ENCODE data around the gene CARNS1. TPM values are rescaled to one million over a fixed set of nuclear protein-coding genes. Genes with fewer than 3 reads are reported as not detected.

The CARNS1 gene
- total and polyA plus RNA-seq, 9 of the 15 experiments (the other 6 are each of a cell fraction or from before 2014, with no cell fraction given) = 0.01 to 0.18 (median 0.06) TPM; not detected in 3

- peak; percentile 76 for TF ChIP-seq ZNF740 (CRISPR knock-in tag; IDR thresholded peaks at IDR 0.05)
- peak in 1 of 2 experiments; percentile 66; a peak in 2 of 4 replicates for TF ChIP-seq ZNF740 (tag; IDR thresholded peaks at IDR 0.05)
- no peak for TF ChIP-seq SIN3B (IDR thresholded peaks at IDR 0.05; ENCODE audit: low read depth)
- TF ChIP-seq ARID4B (CRISPR knock-in tag; IDR thresholded peaks at IDR 0.05) = no peak
- no peak for TF ChIP-seq IFI16 (CRISPR knock-in tag; IDR thresholded peaks at IDR 0.05)
- TF ChIP-seq, protein P1, sequence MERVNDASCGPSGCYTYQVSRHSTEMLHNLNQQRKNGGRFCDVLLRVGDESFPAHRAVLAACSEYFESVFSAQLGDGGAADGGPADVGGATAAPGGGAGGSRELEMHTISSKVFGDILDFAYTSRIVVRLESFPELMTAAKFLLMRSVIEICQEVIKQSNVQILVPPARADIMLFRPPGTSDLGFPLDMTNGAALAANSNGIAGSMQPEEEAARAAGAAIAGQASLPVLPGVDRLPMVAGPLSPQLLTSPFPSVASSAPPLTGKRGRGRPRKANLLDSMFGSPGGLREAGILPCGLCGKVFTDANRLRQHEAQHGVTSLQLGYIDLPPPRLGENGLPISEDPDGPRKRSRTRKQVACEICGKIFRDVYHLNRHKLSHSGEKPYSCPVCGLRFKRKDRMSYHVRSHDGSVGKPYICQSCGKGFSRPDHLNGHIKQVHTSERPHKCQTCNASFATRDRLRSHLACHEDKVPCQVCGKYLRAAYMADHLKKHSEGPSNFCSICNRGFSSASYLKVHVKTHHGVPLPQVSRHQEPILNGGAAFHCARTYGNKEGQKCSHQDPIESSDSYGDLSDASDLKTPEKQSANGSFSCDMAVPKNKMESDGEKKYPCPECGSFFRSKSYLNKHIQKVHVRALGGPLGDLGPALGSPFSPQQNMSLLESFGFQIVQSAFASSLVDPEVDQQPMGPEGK (CRISPR knock-in tag; IDR thresholded peaks at IDR 0.05; ENCODE audit: borderline replicate concordance) = no peak
- no peak for TF ChIP-seq HOXB6 (CRISPR knock-in tag; IDR thresholded peaks at IDR 0.05; ENCODE audit: borderline replicate concordance)
- no peak for TF ChIP-seq CHD4 (IDR thresholded peaks at IDR 0.05; ENCODE audit: insufficient read depth, insufficient replicate concordance, low read depth, low read length, poor library complexity, severe bottlenecking)
- no peak for TF ChIP-seq PCBP1 (IDR thresholded peaks at IDR 0.05; ENCODE audit: low read depth, low read length, poor library complexity, severe bottlenecking)
- TF ChIP-seq, protein P2, sequence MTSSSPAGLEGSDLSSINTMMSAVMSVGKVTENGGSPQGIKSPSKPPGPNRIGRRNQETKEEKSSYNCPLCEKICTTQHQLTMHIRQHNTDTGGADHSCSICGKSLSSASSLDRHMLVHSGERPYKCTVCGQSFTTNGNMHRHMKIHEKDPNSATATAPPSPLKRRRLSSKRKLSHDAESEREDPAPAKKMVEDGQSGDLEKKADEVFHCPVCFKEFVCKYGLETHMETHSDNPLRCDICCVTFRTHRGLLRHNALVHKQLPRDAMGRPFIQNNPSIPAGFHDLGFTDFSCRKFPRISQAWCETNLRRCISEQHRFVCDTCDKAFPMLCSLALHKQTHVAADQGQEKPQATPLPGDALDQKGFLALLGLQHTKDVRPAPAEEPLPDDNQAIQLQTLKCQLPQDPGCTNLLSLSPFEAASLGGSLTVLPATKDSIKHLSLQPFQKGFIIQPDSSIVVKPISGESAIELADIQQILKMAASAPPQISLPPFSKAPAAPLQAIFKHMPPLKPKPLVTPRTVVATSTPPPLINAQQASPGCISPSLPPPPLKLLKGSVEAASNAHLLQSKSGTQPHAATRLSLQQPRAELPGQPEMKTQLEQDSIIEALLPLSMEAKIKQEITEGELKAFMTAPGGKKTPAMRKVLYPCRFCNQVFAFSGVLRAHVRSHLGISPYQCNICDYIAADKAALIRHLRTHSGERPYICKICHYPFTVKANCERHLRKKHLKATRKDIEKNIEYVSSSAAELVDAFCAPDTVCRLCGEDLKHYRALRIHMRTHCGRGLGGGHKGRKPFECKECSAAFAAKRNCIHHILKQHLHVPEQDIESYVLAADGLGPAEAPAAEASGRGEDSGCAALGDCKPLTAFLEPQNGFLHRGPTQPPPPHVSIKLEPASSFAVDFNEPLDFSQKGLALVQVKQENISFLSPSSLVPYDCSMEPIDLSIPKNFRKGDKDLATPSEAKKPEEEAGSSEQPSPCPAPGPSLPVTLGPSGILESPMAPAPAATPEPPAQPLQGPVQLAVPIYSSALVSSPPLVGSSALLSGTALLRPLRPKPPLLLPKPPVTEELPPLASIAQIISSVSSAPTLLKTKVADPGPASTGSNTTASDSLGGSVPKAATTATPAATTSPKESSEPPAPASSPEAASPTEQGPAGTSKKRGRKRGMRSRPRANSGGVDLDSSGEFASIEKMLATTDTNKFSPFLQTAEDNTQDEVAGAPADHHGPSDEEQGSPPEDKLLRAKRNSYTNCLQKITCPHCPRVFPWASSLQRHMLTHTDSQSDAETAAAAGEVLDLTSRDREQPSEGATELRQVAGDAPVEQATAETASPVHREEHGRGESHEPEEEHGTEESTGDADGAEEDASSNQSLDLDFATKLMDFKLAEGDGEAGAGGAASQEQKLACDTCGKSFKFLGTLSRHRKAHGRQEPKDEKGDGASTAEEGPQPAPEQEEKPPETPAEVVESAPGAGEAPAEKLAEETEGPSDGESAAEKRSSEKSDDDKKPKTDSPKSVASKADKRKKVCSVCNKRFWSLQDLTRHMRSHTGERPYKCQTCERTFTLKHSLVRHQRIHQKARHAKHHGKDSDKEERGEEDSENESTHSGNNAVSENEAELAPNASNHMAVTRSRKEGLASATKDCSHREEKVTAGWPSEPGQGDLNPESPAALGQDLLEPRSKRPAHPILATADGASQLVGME (CRISPR knock-in tag; IDR thresholded peaks at IDR 0.05) = no peak
These were observed 44.1 kb upstream of the CARNS1 start (continued) for GRCh38 chr11:67371189-67371910.

Data from K562 (cell line).